DND-41 (cell line): ENCODE measurements around the gene FOS.

Source experiments
- ATAC-seq: fragments of 200-7000 bp; cut with Tn5 transposase; 3 replicates; pipeline ENCODE4 v1.9.1; 2021; ENCODE audit warnings: low read depth; ENCODE audit not compliant: insufficient read depth
- DNase-seq: peaks from one replicate; pipeline ENCODE4 v3.0.0-alpha.2; 2020
- H2AFZ ChIP-seq: 2 replicates; pipeline ENCODE4 v1.6.0; 2012; ENCODE audit warnings: low read depth, low read length
- H3K27ac ChIP-seq: 2 replicates; pipeline ENCODE4 v1.5.1; 2012; ENCODE audit warnings: low read length, inconsistent platforms
- H3K27me3 ChIP-seq: fragments of 200-600 bp; sonication (generic); 2 replicates; pipeline ENCODE4 v1.6.0; 2012; ENCODE audit warnings: low read length, mild to moderate bottlenecking, inconsistent platforms; ENCODE audit not compliant: insufficient read depth, poor library complexity
- H3K36me3 ChIP-seq: 2 replicates; pipeline ENCODE4 v1.5.1; 2012; ENCODE audit warnings: low read length, inconsistent platforms; ENCODE audit not compliant: insufficient read depth
- H3K4me1 ChIP-seq: 2 replicates; pipeline ENCODE4 v1.5.1; 2012; ENCODE audit warnings: mild to moderate bottlenecking, low read length; ENCODE audit not compliant: insufficient read depth
- H3K4me2 ChIP-seq: 2 replicates; pipeline ENCODE4 v1.6.0; 2012; ENCODE audit warnings: mild to moderate bottlenecking, moderate library complexity, low read length, inconsistent platforms; ENCODE audit not compliant: insufficient read depth
- H3K4me3 ChIP-seq, 2 experiments: fragments of 200-600 bp in 1 of 2; shearing (Covaris generic) in 1 of 2; 2 replicates each; pipeline ENCODE4 v1.5.1; 2012 to 2016; ENCODE audit warnings: inconsistent platforms in 2 of 2, low read length in 2 of 2, mild to moderate bottlenecking in 2 of 2, low read depth in 1 of 2, moderate library complexity in 1 of 2
- H3K79me2 ChIP-seq: 2 replicates; pipeline ENCODE4 v1.6.0; 2012; ENCODE audit warnings: low read length, inconsistent platforms; ENCODE audit not compliant: insufficient read depth
- H3K9ac ChIP-seq: 2 replicates; pipeline ENCODE4 v1.6.0; 2012; ENCODE audit warnings: low read depth, mild to moderate bottlenecking, inconsistent platforms, low read length, moderate library complexity
- H3K9me3 ChIP-seq: 2 replicates; pipeline ENCODE4 v1.5.1; 2012; ENCODE audit warnings: low read length, moderate library complexity, mild to moderate bottlenecking, inconsistent platforms; ENCODE audit not compliant: insufficient read depth, severe bottlenecking
- H4K20me1 ChIP-seq: 2 replicates; pipeline ENCODE4 v1.6.0; 2012; ENCODE audit warnings: low read length; ENCODE audit not compliant: insufficient read depth
- CTCF ChIP-seq: IDR thresholded peaks from 2 replicates; pipeline ENCODE4 v1.5.1; 2012; ENCODE audit warnings: borderline replicate concordance, low read length, moderate library complexity, mild to moderate bottlenecking; ENCODE audit not compliant: poor library complexity, severe bottlenecking; ENCODE audit errors: extremely low read depth
- EZH2 ChIP-seq: IDR thresholded peaks from 3 replicates; pipeline ENCODE4 v1.6.1; 2012; ENCODE audit warnings: borderline replicate concordance, low read depth, mild to moderate bottlenecking, moderate library complexity, low read length, inconsistent platforms; ENCODE audit not compliant: severe bottlenecking

FOS gene

DNA sequence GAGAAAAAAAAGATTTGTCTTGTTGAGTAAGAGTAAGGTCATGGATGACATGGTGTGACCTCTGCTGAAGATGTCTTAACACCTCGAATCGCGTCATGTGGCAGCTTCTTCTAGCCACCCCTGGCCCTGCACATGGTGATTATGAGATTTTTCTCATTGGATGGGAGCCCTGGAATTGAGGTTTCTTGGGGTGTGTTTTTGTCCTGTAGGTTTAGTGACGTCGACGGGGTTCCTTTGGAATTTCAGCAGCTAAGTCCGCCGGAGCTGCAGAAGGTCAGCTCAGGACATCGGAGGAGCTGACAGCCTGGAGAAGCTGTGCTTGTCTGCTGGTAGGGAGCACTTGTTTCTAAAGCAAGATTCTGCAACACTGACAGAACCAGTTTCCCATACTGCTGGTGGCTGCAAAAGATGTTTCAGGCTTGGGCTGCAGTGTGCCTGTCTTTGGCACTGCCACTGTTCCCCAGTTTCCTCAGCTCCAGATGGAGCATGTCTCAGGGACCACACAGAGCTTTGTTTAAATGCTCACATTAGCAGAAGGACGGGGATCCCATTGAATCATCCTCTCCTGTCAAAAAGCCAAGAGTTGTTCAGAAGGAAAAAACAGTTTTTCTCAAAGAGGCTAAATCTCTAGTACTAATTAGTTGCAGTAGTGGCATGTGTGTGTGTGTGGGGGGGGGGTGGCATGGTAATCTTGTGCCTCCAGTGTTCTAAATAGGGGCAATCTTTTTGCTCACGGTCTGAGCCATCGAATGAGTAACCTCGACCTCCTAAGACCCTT, 5.2 kb upstream of the FOS start:
- peaks cover 67% of the 10 kb centered on the region for H3K27me3 ChIP-seq
- H3K4me3 ChIP-seq, result no peak overlapping the region
- DNase-seq, result no peak
- no peaks in the 10 kb centered on the region for H3K36me3 ChIP-seq
- TF ChIP-seq CTCF, result no peak
- TF ChIP-seq EZH2, result no peak
- H3K9me3 ChIP-seq, result no peaks in the 10 kb centered on the region
- H3K4me2 ChIP-seq, result no peak overlapping the region
- no peak overlapping the region for H3K27ac ChIP-seq
- no peaks in the 10 kb centered on the region for H3K79me2 ChIP-seq
- no peak for ATAC-seq
- no peak overlapping the region for H3K9ac ChIP-seq
- peaks cover 16% of the 10 kb centered on the region for H3K4me1 ChIP-seq
- peaks cover 17% of the 10 kb centered on the region for H4K20me1 ChIP-seq
- H2AFZ ChIP-seq, result no peak overlapping the region

DNA sequence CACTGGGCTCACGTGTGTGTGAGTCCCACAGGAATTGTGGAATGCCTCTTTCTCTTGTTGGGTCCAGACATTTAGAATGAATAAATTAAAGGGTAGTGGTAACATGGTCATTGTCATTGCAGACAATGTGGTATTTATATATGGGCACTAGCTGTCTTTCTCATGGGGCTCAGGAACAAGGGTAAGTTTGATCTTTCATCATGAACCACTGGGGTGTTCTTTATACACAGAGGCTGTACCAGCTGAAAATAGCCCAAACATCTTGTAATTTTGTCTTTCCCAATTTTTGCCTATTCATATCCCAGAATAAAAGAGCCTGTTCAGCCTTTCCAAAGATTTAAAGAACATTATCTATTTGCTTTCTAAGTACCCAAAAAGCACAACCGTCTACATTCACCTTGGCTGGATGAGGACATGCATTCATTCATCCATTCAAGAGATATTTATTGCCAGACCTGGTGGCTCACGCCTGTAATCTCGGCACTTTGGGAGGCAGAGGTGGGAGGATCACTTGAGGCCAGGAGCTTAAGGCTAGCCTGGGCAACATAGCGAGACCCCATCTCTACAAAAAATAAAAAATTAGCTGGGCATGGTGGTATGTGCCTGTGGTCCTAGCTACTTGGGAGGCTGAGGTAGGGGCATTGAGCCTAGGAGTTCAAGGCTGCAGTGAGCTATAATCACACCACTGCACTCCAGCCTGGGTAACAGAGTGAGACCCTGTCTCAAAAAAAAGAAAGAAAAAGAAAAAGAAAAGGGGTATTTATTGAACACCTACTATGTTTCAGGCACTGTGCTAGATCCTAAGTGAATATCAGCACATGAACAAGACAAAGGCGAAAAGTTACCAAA, 4.4 kb upstream of the FOS start:
- Histone ChIP-seq H3K27ac (no peak overlapping the region), H3K9ac (no peak overlapping the region), H3K79me2 (no peaks in the 10 kb centered on the region), H3K4me2 (no peak overlapping the region), H3K4me1 (peaks cover 24% of the 10 kb centered on the region), H3K36me3 (no peaks in the 10 kb centered on the region), H4K20me1 (peaks cover 23% of the 10 kb centered on the region), H3K9me3 (no peaks in the 10 kb centered on the region), H2AFZ (no peak overlapping the region), H3K4me3 (no peak overlapping the region), H3K27me3 (peaks cover 66% of the 10 kb centered on the region)
- no peak for ATAC-seq
- DNase-seq, result no peak
- no peak for TF ChIP-seq EZH2
- TF ChIP-seq CTCF, result no peak

GRCh38 chr14:75274899-75275569, 3.6 kb upstream of the FOS start:
- Histone ChIP-seq H3K4me3 (no peak overlapping the region), H3K36me3 (no peaks in the 10 kb centered on the region), H4K20me1 (peaks cover 30% of the 10 kb centered on the region), H3K4me2 (no peak overlapping the region), H3K27me3 (peaks cover 69% of the 10 kb centered on the region), H2AFZ (no peak overlapping the region), H3K9ac (no peak overlapping the region), H3K79me2 (no peaks in the 10 kb centered on the region), H3K27ac (no peak overlapping the region), H3K9me3 (no peaks in the 10 kb centered on the region), H3K4me1 (peaks cover 30% of the 10 kb centered on the region)
- TF ChIP-seq CTCF, result no peak
- no peak for TF ChIP-seq EZH2
- ATAC-seq, result no peak
- no peak for DNase-seq
